ENCODE measurements around the gene FMN1.

Gene FMN1

GRCh38 chr15:32873284-32874114, 321.0 kb downstream of the FMN1 start:
- H3K27ac ChIP-seq, result no peak overlapping the region

DNA sequence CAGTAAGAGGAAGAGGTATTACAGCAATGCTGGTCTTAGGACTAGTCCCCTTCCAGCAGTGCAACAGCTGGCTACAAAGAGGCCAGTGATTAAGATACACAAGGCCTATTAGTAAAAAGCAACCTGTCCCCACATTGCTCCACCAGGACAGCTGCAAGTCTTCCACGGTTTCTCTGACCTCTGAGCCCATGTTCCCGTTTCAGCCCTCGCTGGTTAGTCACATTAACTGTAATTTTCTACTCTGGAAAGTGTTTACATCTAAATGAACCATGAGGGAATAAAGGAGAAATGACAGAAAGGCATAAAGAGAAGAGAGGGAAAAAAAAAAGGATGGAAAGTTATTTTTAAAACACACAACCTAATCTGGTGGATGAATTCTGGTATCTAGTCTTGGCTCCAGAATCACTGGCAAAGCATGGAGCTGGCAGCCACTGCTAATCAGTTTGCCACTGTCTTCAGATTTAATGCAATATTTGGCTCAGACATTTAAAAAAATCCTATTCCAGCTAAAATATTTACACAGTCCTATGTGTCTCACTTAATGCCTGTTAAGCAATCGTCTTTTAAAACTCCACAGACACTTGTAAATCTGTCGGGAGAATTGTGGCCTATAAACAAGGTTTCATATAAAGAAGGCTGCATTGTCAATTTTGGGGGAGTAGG, 321.8 kb downstream of the FMN1 start:
- Histone ChIP-seq H3K9me3 (ENCODE audit: control insufficient read depth, low read length) (no peaks in the 10 kb centered on the region), H3K4me1 (no peaks in the 10 kb centered on the region), H3K27ac (no peak overlapping the region), H3K4me3 (ENCODE audit: low read depth, low read length) (no peak overlapping the region), H3K9ac (no peak overlapping the region), H3K4me2 (ENCODE audit: low read length) (no peak overlapping the region), H3K79me2 (no peaks in the 10 kb centered on the region), H3K27me3 (ENCODE audit: control insufficient read depth, insufficient read depth, low read length) (no peaks in the 10 kb centered on the region), H3K36me3 (ENCODE audit: control insufficient read depth, insufficient read depth, low read length) (no peaks in the 10 kb centered on the region), H2AFZ (no peak overlapping the region)
- TF ChIP-seq CTCF (IDR thresholded peaks at IDR 0.05), result no peak

More at GRCh38 chr15:32873284-32874114, 321.0 kb downstream of the FMN1 start:
- Histone ChIP-seq H3K4me1 (no peaks in the 10 kb centered on the region), H3K4me2 (ENCODE audit: low read length) (no peak overlapping the region), H3K9ac (no peak overlapping the region), H2AFZ (no peak overlapping the region), H3K36me3 (ENCODE audit: control insufficient read depth, insufficient read depth, low read length) (no peaks in the 10 kb centered on the region), H3K79me2 (no peaks in the 10 kb centered on the region), H3K9me3 (ENCODE audit: control insufficient read depth, low read length) (no peaks in the 10 kb centered on the region), H3K27me3 (ENCODE audit: control insufficient read depth, insufficient read depth, low read length) (no peaks in the 10 kb centered on the region), H3K4me3 (ENCODE audit: low read depth, low read length) (no peak overlapping the region)
- TF ChIP-seq CTCF (IDR thresholded peaks at IDR 0.05), result no peak

- H3K36me3 ChIP-seq (ENCODE audit: control insufficient read depth, insufficient read depth, low read length), result no peaks in the 10 kb centered on the region
- H3K4me2 ChIP-seq (ENCODE audit: low read length), result no peak overlapping the region
- no peak overlapping the region for H3K27ac ChIP-seq
- no peaks in the 10 kb centered on the region for H3K4me1 ChIP-seq
- TF ChIP-seq CTCF (IDR thresholded peaks at IDR 0.05), result no peak
- H3K9me3 ChIP-seq (ENCODE audit: control insufficient read depth, low read length), result no peaks in the 10 kb centered on the region
- H2AFZ ChIP-seq, result no peak overlapping the region
- H3K79me2 ChIP-seq, result no peaks in the 10 kb centered on the region
- H3K9ac ChIP-seq, result no peak overlapping the region
- no peak overlapping the region for H3K4me3 ChIP-seq (ENCODE audit: low read depth, low read length)
- no peaks in the 10 kb centered on the region for H3K27me3 ChIP-seq (ENCODE audit: control insufficient read depth, insufficient read depth, low read length)
Observed at GRCh38 chr15:32871883-32872282, 322.6 kb downstream of the FMN1 start.

DNA sequence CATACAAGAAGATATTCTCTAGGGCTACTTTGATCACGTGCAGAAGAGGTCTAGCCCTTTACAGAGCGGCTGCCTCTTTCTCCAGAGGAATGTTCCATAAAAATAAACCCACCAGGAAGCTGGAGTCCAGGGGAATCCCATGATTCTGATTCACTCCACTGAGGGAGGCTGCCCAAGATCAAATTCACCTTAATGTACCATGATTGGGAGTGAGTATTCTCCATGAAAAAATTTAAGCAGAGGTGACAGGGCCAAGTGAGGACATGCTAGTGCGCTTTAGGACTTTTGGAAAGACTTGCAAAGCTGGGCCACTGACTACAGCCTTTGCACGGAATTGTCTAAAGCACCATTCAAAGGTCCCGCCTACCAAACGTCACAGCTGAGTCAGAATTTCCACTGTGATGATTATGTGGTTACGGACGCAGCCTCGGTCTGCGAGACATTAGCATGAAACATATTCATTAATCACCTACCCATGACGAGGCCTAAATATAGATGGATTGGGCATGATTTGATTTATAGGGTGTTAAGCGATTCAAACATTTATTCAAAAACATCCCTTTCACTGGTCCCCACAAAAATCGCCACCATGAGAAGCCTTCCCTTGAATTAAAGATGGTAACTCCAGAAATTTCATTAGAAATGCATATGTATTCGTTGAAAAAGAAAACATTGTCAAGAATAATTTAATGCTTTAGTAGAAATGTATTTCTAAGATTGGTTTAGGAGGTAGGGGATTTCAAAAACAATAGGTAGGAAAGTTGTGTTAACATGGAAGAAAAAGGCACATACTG, 324.1 kb downstream of the FMN1 start:
- H3K36me3 ChIP-seq (ENCODE audit: control insufficient read depth, insufficient read depth, low read length), result no peaks in the 10 kb centered on the region
- no peak overlapping the region for H3K4me3 ChIP-seq (ENCODE audit: low read depth, low read length)
- no peaks in the 10 kb centered on the region for H3K27me3 ChIP-seq (ENCODE audit: control insufficient read depth, insufficient read depth, low read length)
- no peak for TF ChIP-seq CTCF (IDR thresholded peaks at IDR 0.05)
- H3K4me2 ChIP-seq (ENCODE audit: low read length), result no peak overlapping the region
- no peaks in the 10 kb centered on the region for H3K9me3 ChIP-seq (ENCODE audit: control insufficient read depth, low read length)
- no peaks in the 10 kb centered on the region for H3K79me2 ChIP-seq
- H3K4me1 ChIP-seq, result no peaks in the 10 kb centered on the region
- no peak overlapping the region for H3K9ac ChIP-seq
- H2AFZ ChIP-seq, result no peak overlapping the region
- H3K27ac ChIP-seq, result no peak overlapping the region

All from parathyroid adenoma (tissue), 2 donors.